ENCODE results near the gene INPP5J. TPM values are rescaled to one million over a fixed set of nuclear protein-coding genes. Genes with fewer than 3 reads are reported as not detected.

Gene INPP5J
- total and polyA plus RNA-seq, 2 of the 13 experiments (the other 11 are each of a cell fraction or from before 2014, with no cell fraction given), result 0.24 to 1.1 TPM

GRCh38 chr22:31102441-31103081 lies 20.2 kb upstream of the INPP5J start (continued):
- TF ChIP-seq ARHGAP35 (CRISPR knock-in tag; IDR thresholded peaks at IDR 0.05; ENCODE audit: borderline replicate concordance) (no peak), ZBTB1 (CRISPR knock-in tag; IDR thresholded peaks at IDR 0.05; ENCODE audit: borderline replicate concordance) (no peak), ZNF616 (CRISPR knock-in tag; IDR thresholded peaks at IDR 0.05; ENCODE audit: low read depth) (no peak), ZNF800 (CRISPR knock-in tag; IDR thresholded peaks at IDR 0.05) (no peak), PLSCR1 (CRISPR knock-in tag; IDR thresholded peaks at IDR 0.05; ENCODE audit: borderline replicate concordance) (no peak), ZFP90 (CRISPR knock-in tag; IDR thresholded peaks at IDR 0.05; ENCODE audit: borderline replicate concordance) (no peak), MLLT10 (CRISPR knock-in tag; IDR thresholded peaks at IDR 0.05) (no peak), BORCS8-MEF2B (CRISPR knock-in tag; IDR thresholded peaks at IDR 0.05) (no peak), ERF (CRISPR knock-in tag; IDR thresholded peaks at IDR 0.05) (no peak), KLF12 (CRISPR knock-in tag; IDR thresholded peaks at IDR 0.05; ENCODE audit: borderline replicate concordance) (no peak), AGO1 (IDR thresholded peaks at IDR 0.05; ENCODE audit: low read depth, low read length, poor library complexity, severe bottlenecking) (no peak), MYNN (CRISPR knock-in tag; IDR thresholded peaks at IDR 0.05; ENCODE audit: low read depth) (no peak), EEA1 (CRISPR knock-in tag; IDR thresholded peaks at IDR 0.05; ENCODE audit: borderline replicate concordance) (no peak), E2F2 (CRISPR knock-in tag; IDR thresholded peaks at IDR 0.05; ENCODE audit: borderline replicate concordance) (no peak), ZNF841 (CRISPR knock-in tag; IDR thresholded peaks at IDR 0.05; ENCODE audit: borderline replicate concordance) (no peak), NR2F1 (CRISPR knock-in tag; IDR thresholded peaks at IDR 0.05) (no peak), ZNF788 (CRISPR knock-in tag; IDR thresholded peaks at IDR 0.05; ENCODE audit: borderline replicate concordance) (no peak), HMG20A (CRISPR knock-in tag; IDR thresholded peaks at IDR 0.05; ENCODE audit: borderline replicate concordance) (no peak), MAFG (CRISPR knock-in tag; IDR thresholded peaks at IDR 0.05) (no peak), CAMTA2 (CRISPR knock-in tag; IDR thresholded peaks at IDR 0.05; ENCODE audit: borderline replicate concordance) (no peak), ZSCAN25 (CRISPR knock-in tag; IDR thresholded peaks at IDR 0.05) (no peak), SALL1 (CRISPR knock-in tag; IDR thresholded peaks at IDR 0.05) (peak; percentile 51; the same call in 1 of the 2 replicates), CEBPB (IDR thresholded peaks at IDR 0.05; ENCODE audit: borderline replicate concordance, low read depth, low read length) (peak; percentile 94), HOXD1 (CRISPR knock-in tag; IDR thresholded peaks at IDR 0.05) (no peak), ZNF333 (CRISPR knock-in tag; IDR thresholded peaks at IDR 0.05; ENCODE audit: borderline replicate concordance) (no peak), DDIT3 (CRISPR knock-in tag; IDR thresholded peaks at IDR 0.05) (no peak), ZNF569 (CRISPR knock-in tag; IDR thresholded peaks at IDR 0.05; ENCODE audit: borderline replicate concordance) (no peak)
